NCI-H460 (cell line): ENCODE measurements around the gene CYTH3. TPM values are rescaled to one million over a fixed set of nuclear protein-coding genes. Genes with fewer than 3 reads are reported as not detected.
"Not testable (repeated sequence)": the region's sequence is repeated elsewhere in the genome, so short reads cannot be mapped to it uniquely, and the experiment has no call there.

ENCODE experiments used
- DNase-seq: peaks from one replicate; pipeline ENCODE4 v3.0.0-alpha.2; 2016; ENCODE audit warnings: low read depth; ENCODE audit errors: extremely low read depth
- total RNA-seq: library from RNA; depleted of rRNA; stranded (reverse); fragments of >200 nt; shearing (Covaris generic); gene quantifications from 2 replicates; pipeline ENCODE4 v1.2.3, GENCODE V29; 2014

Gene CYTH3
- total RNA-seq, 1 experiment from 2014 or later, result 12.1 TPM

DNA sequence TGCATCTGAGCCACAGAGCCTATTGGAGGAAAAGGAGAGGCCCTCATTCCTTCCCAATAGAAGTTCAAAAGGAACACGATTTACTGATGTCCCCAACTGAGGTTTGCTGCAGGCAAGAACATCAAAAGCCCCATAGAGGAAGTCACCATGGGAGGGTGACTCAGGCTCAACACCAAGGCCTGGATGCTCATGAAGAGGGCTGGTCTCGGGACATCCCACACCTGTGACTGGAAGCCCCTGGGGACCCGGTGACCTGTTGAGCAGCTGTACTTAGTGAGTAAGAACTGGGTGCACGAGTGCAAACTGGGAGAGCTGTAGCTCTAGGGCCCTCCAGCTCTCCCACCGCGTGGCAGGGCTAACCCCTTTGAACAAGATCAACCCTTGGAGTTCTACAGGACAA lies 38.0 kb downstream of the CYTH3 start:
- no peak for DNase-seq

DNA sequence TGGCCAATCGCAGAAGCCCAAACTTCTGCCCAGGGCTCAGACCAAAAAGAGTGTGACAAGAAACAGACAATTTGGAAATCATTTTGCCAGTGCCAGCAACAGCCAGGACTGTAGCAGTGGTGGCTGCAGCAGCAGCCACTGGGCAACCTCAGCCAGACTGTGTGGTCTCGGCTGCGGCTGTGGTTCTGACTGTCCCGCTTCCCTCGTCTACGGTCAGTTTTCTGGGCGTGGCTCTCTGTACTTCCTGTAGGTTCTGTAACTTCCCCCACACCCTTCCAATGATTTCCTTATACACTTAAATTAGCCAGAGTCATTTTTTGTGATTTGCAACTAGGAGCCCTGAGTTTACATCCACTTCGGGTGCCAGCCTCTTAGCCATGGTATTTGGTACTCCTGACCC lies 39.9 kb downstream of the CYTH3 start:
- no peak for DNase-seq

DNA sequence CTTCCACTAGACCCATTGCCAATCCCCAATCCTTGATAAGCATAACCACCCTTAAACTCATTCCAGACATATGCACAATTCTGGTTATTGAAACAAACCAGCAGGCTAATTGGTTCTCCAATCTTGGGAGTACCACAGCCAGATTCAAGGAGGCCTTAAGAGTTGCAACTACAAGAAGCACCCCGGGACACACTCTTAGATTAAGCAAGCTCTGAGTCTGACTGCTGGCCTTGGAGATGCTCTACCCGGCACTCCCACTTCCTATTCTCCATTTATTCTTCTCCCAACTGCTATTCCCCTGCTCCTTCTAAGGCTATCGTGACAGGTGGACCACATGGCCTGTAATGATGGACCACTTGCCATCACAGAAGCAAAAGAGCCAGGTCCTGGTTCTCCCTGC lies 40.3 kb downstream of the CYTH3 start:
- no peak for DNase-seq

DNA sequence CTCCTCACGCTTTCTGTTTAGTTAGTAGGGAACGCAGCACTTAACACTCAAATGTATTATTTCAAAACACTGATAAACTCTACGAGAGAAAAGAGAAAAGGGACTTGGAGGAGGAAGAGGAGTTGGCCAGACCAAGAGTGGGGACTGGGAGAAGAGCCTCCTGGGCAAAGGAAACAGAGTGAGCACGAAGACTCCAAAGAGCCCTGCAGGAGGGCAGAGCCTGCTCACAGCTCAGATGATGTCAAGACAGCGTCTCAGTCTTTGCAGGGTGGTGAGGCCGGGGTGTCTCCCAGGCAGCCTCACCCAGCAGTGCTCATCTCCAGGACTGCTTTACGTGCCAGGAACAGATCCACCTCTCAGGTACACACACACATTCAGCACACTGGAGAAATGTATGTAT lies 41.2 kb downstream of the CYTH3 start:
- DNase-seq, result no peak

DNA sequence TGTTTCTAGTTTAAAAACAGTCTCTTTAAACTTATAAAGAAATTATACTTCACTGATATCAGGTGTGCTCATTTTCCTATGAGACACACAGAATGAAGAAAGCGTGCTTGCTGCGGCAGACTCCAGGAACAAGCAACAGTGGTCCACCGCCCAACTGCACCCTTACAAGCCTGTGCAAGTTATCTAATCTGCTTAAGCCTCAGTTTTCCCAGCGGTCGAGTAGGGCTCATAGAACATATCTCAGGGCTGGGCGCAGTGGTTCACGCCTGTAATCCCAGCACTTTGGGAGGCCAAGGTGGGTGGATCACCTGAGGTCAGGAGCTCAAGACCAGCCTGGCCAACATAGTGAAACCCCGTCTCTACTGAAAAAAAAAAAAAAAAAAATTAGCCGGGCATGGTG lies 43.1 kb downstream of the CYTH3 start:
- not testable (repeated sequence) for DNase-seq

DNA sequence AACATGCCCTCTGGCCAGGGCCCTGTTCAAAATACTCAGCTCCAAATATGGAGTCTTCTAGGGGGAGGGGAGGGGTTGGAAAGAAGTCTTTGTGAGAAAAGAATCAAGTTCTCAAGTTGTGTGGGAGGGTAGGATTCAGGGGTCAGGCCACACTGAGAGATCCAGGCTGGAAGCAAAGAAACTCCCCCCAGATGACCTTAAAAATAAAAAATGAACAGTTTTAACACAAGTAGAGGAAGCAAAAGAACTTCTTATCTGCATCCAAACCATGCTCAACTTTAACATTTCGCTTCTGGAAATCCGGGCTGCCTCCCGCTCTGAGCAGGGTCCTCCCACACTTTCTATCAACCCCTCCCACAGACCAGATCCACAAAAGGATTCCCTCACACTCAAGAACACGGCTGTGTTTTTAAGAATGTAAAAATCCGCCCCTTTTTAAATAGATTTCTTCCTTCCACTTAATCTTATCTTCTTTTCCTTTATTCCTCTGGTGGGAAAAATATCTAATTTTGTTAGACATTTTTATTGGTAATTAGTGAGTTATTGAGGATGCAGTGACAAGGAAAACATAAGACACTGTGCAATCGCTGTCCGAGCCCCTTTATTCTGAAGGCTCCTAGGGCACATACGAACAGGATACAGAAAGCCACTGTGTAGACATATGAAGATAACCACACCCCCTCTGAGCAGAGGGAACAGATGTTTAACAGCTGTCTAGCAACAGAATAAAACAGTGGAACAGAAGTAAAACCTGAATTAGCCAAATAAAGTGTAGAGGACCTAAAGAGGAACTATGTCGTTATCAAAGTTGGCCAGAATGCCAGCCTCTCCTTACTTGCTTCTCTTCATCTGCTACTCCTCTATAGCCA lies 43.8 kb downstream of the CYTH3 start:
- DNase-seq, result no peak

DNA sequence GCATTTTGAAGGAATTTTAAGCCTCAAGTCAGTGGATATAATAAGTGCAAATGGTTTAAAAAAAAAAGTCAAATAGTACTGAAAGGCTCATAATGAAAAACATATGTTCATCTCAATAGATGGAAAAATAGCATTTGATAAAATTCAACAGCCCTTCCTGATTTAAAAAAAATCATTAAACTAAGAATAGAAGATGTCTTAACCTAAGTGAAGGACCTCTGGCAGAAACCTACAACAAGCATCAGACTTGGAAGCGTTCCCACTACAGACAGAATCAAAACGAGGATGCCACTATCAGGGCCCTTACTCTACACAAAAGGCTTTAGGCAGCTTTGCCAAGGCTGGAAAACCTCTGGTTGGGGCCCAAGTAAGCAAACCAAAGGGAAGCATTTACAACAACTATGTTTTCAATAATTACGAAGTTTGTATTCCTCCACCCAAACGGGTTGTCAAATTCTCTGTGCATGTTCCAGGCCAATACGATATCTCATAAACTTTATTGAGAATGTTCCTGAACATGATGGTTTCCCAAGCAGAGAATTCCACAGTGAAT lies 45.1 kb downstream of the CYTH3 start:
- DNase-seq, result no peak

DNA sequence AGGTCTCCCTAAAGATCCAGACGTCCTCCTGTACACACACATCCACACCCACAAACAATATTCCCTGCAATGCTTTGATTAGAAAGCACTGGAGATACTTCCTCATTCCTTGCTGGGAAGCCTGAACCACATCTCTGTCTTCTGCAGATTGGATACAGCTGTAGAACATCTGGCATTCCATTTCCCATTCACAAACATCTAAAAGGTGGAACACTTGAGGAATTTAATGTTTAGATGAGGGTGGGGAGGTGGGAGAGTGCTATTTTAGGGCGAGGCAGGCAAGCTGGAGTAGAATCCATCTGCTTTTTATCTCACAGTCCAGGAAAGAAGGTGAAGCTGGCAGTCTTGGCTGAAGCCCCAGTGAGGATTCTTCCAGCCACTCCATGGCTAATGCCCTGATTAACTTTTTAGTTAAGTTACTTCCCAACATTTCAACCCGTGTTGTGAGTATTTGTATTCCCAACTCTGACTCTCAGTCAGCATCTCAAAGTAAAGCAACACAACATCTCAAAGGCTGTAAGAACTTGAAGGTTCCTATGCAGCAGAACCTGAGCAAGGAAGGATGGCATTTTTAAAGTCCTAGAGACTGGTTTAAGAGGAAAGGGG lies 46.1 kb downstream of the CYTH3 start:
- no peak for DNase-seq

DNA sequence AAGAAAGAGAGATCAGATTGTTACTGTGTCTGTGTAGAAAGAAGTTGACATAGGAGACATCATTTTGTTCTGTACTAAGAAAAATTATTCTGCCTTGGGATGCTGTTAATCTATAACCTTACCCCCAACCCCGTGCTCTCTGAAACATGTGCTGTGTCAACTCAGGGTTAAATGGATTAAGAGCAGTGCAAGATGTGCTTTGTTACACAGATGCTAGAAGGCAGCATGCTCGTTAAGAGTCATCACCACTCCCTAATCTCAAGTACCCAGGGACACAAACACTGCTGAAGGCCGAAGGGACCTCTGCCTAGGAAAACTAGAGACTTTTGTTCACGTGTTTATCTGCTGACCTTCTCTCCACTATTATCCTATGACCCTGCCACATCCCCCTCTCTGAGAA lies 49.0 kb downstream of the CYTH3 start:
- not testable (repeated sequence) for DNase-seq

DNA sequence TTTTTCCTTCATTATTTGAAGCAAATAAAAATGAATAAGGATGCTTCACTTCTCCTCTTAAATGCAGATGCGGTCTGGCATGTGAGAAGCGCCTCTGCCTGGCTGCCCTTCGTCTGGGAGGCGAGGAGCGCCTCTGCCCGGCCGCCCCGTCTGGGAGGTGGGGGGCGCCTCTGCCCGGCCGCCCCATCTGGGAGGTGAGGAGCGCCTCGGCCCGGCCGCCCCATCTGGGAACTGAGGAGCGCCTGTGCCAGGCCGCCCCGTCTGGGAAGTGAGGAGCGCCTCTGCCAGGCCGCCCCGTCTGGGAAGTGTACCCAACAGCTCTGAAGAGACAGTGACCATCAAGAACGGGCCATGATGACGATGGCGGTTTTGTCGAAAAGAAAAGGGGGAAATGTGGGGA lies 49.4 kb downstream of the CYTH3 start:
- DNase-seq, result not testable (repeated sequence)

DNA sequence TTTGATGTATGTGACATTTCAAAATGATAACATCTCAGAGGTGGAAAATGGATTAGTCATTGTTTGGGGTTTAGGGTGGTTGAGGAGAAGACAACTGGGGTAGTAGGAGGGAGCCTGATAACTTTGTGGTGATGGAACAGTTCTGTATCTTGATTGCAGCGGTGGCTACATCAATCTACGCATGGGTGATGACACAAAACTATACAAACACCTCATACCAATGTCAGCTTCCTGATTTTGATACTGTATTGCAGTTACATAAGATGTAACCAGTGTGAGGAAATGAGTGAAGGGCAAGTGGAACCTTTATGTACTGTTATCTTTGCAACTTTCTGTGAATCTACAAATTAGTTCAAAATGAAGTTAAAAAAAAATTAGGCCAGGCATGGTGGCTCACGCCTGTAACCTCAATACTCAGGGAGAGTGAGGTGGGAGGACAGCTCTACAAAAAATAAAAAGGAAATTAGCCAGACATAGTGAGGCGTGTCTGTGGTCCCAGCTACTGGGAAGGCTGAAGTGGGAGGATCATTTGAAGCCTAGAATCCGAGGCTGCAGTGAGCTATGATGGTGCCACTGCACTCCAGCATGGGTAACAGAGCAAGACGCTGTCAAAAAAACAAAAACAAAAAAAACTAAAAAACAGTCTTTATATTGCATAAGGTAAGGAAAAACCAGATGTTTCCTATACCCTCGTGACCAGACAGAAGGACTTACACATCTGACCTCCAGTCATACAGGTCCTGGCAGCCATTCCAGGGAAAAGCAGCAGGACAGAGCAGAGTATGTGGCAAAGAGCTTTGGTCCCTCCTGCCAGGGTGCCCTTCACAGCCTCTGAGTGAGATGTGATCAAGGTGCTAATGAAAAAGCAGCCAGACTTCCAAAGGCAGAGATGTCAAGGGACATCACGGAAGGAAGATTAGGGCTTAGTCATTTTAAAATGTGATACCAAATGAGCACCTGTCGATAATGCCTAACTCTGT lies 50.8 kb downstream of the CYTH3 start:
- DNase-seq, result no peak

DNA sequence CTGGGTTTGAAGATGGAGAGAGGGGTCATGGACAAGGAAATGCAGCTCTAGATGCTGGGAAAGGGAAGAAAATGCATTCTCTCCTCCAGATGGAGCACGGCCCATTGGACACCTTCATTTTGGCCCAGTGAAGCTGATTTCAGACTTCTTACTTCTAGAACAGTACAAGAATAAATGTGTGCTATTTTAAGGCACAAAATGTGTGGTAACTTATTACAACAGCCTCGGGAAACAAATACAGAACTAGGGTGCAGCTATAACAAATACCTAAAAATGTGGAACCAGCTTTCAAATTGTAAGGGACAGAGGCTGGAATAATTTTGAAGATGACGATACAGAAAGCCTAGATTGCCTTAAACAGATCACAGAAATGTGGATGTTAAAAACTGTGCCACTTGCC lies 54.1 kb downstream of the CYTH3 start:
- DNase-seq, result no peak

DNA sequence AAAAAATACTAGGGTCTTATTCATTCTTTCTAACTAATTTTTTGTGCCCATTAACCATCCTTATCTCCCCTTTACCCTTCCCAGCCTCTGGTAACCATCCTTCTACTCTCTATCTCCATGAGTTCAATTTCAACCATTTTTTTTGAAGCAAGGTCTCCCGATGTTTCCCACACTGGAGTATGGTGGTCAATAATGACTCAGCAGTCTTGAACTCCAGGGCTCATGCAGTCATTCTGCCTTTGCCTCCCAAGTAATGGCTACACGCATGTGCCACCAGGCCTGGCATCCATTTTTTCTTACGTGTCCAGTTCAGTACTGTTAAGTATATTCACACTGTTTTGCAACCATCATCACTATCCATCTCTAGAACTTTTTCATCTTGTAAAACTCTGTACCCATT lies 60.4 kb downstream of the CYTH3 start:
- no peak for DNase-seq

DNA sequence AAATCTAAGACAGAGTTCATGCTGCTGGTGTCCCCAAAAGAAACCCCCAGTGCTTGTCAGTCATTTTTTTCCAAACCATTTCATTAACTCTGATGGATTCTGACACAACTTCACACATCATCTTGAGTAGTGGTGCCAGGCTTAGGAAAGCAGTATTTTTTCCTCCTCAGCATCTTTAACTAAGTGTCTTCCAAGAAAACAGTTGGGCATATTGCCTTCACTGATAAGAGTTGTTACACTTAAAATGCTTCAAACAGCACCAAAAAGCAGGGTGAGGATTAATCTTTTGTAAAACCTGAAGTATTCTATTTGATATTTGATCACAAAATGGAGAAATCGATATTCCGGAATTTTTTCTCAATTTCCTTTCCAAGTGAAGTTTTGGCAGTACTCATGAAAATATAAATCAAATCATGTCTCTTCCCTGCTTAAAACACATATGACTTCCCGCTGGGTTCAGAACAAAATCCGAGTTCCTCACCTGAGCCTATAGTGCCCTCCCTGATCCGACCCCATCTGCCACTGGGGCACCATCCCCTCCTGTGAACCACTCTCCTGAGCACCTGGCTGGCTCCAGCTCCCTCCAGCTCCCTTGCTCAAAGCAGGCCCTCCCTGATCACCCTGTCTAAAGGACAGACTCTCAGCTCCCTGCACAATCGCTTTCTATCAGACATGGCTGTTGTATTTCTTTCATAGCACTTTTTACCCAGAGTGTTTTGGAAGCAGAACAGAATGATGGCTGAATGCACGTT lies 61.6 kb downstream of the CYTH3 start:
- no peak for DNase-seq

DNA sequence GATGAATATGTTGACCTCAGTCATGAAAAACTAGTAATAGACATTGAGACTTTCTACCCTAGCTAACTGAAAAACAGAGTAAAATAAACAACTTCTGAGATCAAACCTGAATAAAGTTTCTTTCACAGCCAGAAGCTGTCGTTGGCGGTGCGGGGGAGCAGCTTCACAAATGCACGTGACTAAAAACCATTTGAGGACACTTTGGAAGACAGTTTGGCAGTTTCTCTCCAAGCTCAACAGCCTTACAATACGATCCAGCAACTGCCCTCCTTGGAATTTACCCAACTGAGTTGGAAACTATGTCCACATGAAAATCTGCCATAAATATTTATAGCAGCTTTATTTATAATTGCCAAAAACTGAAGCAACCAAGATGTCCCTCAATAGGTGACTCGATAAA lies 63.1 kb downstream of the CYTH3 start:
- no peak for DNase-seq

DNA sequence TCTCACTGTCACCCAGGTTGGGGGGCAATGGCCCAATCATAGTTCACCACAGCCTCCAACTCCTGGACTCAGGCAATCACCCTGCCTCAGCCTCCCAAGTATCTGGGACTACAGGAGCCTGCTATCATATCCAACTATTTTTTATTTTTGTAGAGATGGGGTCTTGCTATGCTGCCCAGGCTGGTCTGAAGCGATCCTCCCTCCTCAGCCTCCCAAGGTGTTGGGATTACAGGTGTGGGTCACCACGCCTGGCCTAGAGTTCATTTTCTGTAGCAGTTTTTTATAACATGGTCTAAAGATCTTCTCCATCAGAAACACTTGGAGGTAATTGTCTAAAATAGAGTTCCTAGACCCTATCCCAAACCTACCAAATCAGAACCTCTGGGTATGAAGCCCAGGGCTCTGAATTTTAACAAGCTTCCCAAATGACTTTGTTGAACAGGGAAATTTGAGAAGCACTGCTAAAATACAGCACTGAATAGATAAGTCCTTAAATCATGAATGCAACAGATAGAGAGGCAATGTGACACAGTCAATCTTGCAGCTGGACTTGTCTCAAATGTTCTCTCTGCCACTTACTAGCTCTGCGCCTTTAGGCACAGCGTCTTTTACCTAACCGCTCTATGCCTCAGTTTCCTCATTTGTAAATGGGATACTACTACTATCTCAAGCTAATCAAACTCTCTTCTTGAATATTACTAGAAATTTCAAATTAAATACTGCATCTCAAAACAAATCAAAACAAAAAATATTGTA lies 63.7 kb downstream of the CYTH3 start:
- no peak for DNase-seq

DNA sequence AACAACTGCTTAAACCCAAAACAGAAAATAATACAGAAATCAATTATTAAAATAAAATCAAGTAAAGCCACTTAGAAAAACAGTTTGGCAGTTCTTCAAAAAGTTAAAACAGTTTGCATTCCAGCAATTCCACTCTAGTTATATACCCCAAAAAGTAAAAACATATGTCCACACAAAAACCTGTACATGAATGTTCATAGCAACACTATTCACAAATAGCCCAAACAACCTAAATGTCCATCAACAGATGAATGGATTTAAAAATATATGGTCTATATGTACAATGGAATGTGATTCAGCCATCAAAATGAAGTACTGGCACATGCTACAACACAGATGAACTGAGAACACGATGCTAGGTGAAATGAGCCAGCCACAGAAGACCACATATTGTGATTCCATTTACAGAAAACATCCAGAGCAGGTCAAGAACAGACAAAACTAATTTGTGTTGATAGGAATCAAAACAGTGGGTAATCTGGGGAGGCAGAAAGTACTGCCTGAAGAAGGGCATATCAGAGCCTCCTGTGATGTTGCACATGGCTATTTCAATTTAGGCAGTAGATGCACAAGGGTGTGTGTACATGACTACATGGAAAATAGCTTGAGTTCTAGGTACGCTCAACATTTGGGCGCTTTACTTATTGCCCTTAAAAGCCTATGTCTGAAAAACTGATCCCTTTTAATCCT lies 66.3 kb downstream of the CYTH3 start:
- DNase-seq, result no peak

DNA sequence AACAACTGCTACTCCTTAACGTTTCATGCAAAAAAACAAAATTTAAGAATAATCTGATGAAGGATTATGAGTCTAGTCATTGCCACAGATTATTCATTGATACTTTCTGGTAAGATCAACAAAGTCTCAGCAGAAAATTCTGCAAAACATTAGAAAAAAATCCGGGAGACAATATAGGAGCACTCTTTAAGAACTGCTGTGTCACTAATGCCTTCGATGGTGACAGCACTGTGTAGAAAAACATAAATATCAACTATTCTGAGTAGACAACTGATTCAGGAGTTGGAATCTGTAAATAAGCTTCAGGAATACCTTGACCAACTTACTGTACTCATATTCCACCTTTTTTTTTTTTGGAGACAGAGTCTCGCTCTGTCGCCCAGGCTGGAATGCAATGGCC lies 69.0 kb downstream of the CYTH3 start:
- no peak for DNase-seq

DNA sequence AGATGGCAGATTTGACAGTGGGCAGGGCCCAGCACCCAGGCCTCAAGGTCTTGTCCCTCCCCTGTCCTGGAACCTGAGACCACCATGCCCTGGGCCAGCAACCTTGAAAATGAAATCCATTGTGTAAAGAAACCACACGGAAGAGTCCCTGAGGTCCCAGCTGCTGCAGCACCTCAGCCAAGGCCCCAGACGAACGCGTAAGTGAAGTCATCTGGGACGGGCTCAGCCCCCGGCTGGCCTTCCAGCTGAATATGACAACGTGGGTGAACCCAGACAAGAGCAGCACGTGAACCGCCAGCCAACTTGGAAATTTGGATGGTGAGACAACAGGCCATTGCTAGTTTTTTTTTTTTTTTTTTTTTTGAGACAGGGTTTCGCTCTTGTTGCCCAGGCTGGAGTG lies 70.3 kb downstream of the CYTH3 start:
- no peak for DNase-seq
